Neural cell (in vitro differentiated cells): ENCODE data around the gene UVRAG. TPM values are rescaled to one million over a fixed set of nuclear protein-coding genes. Genes with fewer than 3 reads are reported as not detected.

ENCODE experiments used
- H2AFZ ChIP-seq: fragments of 200-600, 300-800 bp; sonication (generic), shearing (Covaris generic); 2 replicates; pipeline ENCODE4 v1.6.0; 2014; ENCODE audit warnings: low read depth, mild to moderate bottlenecking, antibody characterized with exemption, low read length, moderate library complexity
- H3F3A ChIP-seq: fragments of 200-600 bp; shearing (Covaris generic); 2 replicates; pipeline ENCODE4 v1.6.1; 2016; ENCODE audit warnings: mild to moderate bottlenecking, moderate library complexity, mixed read lengths, antibody characterized with exemption, low read length; ENCODE audit not compliant: insufficient read depth, poor library complexity, severe bottlenecking
- H3K27ac ChIP-seq: fragments of 200-600, 300-800 bp; sonication (generic), shearing (Covaris generic); 2 replicates; pipeline ENCODE4 v1.5.1; 2014; ENCODE audit warnings: mild to moderate bottlenecking, low read length, moderate library complexity
- H3K27me3 ChIP-seq: fragments of 300-800, 200-600 bp; sonication (generic), shearing (Covaris generic); 2 replicates; pipeline ENCODE4 v1.6.0; 2014; ENCODE audit warnings: mild to moderate bottlenecking, low read depth, low read length, moderate library complexity; ENCODE audit not compliant: insufficient read depth
- H3K36me3 ChIP-seq: fragments of 300-800, 200-600 bp; sonication (generic), shearing (Covaris generic); 2 replicates; pipeline ENCODE4 v1.5.1; 2014; ENCODE audit warnings: mild to moderate bottlenecking, antibody characterized with exemption, low read length, moderate library complexity; ENCODE audit not compliant: insufficient read depth
- H3K4me2 ChIP-seq: fragments of 300-800, 200-600 bp; sonication (generic), shearing (Covaris generic); 2 replicates; pipeline ENCODE4 v1.6.0; 2014; ENCODE audit warnings: mild to moderate bottlenecking, low read length
- H3K4me3 ChIP-seq: fragments of 300-800, 200-600 bp; sonication (generic), shearing (Covaris generic); 2 replicates; pipeline ENCODE4 v1.5.1; 2014; ENCODE audit warnings: mild to moderate bottlenecking, low read length, moderate library complexity
- H3K79me2 ChIP-seq: fragments of 200-600 bp; shearing (Covaris generic); replicated peaks from 2 replicates; pipeline ENCODE4 v1.6.0; 2014; ENCODE audit warnings: mild to moderate bottlenecking, low read length, moderate library complexity; ENCODE audit not compliant: insufficient read depth
- H3K9ac ChIP-seq: fragments of 300-800, 200-600 bp; sonication (generic), shearing (Covaris generic); 2 replicates; pipeline ENCODE4 v1.6.1; 2016; ENCODE audit warnings: mild to moderate bottlenecking, low read length, mixed read lengths
- H3K9me2 ChIP-seq: fragments of 200-600 bp; shearing (Covaris generic); 2 replicates; pipeline ENCODE4 v1.6.1; 2016; ENCODE audit warnings: mild to moderate bottlenecking, low read length, mixed read lengths; ENCODE audit not compliant: insufficient read depth
- H3K9me3 ChIP-seq: fragments of 200-600, 300-800 bp; sonication (generic), shearing (Covaris generic); 2 replicates; pipeline ENCODE4 v1.6.1; 2016; ENCODE audit warnings: mild to moderate bottlenecking, mixed run types, low read length, moderate library complexity, mixed read lengths
- H4K20me1 ChIP-seq: fragments of 200-600 bp; shearing (Covaris generic); 2 replicates; pipeline ENCODE4 v1.6.1; 2016; ENCODE audit warnings: mild to moderate bottlenecking, mixed run types; ENCODE audit not compliant: insufficient read depth
- CTCF ChIP-seq: fragments of 450-650 bp; IDR thresholded peaks from 2 replicates; pipeline ENCODE4 v1.5.1; 2014; ENCODE audit warnings: antibody characterized with exemption, mild to moderate bottlenecking, moderate library complexity; ENCODE audit not compliant: poor library complexity, severe bottlenecking
- EP300 ChIP-seq: fragments of 450-650 bp; conservative IDR thresholded peaks from 2 replicates; pipeline ENCODE4 v1.6.1; 2014; ENCODE audit warnings: antibody characterized with exemption, mild to moderate bottlenecking, moderate library complexity; ENCODE audit not compliant: poor library complexity, severe bottlenecking
- EZH2 ChIP-seq: fragments of 200-600, 300-800 bp; shearing (Covaris generic), sonication (generic); IDR thresholded peaks from 2 replicates; pipeline ENCODE4 v1.6.1; 2014; ENCODE audit warnings: antibody characterized with exemption, low read length, borderline replicate concordance, mild to moderate bottlenecking; ENCODE audit not compliant: insufficient read depth, poor library complexity, severe bottlenecking
- MXI1 ChIP-seq: fragments of 450-650 bp; conservative IDR thresholded peaks from 2 replicates; pipeline ENCODE4 v1.6.1; 2014; ENCODE audit warnings: antibody characterized with exemption, mild to moderate bottlenecking; ENCODE audit not compliant: poor library complexity, severe bottlenecking
- POLR2AphosphoS5 ChIP-seq: IDR thresholded peaks from 2 replicates; pipeline ENCODE4 v1.6.1; 2012
- RAD21 ChIP-seq: fragments of 450-650 bp; conservative IDR thresholded peaks from 2 replicates; pipeline ENCODE4 v1.6.1; 2014; ENCODE audit warnings: antibody characterized with exemption, mild to moderate bottlenecking, moderate library complexity
- REST ChIP-seq: IDR thresholded peaks from 2 replicates; pipeline ENCODE4 v1.6.1; 2012; ENCODE audit warnings: borderline replicate concordance
- SMC3 ChIP-seq: fragments of 450-650 bp; conservative IDR thresholded peaks from 2 replicates; pipeline ENCODE4 v1.6.1; 2014; ENCODE audit warnings: antibody characterized with exemption, mild to moderate bottlenecking, moderate library complexity; ENCODE audit not compliant: poor library complexity
- TAF1 ChIP-seq: IDR thresholded peaks from 2 replicates; pipeline ENCODE4 v1.6.1; 2012; ENCODE audit warnings: low read depth
- polyA plus RNA-seq: library from polyadenylated mRNA; depleted of rRNA; stranded (reverse); fragments of >200 nt; gene quantifications from 2 replicates; pipeline ENCODE4 v1.2.3, GENCODE V29; 2014

UVRAG gene
- polyA plus RNA-seq, 1 donor from 2014 or later = 31.6 TPM

DNA sequence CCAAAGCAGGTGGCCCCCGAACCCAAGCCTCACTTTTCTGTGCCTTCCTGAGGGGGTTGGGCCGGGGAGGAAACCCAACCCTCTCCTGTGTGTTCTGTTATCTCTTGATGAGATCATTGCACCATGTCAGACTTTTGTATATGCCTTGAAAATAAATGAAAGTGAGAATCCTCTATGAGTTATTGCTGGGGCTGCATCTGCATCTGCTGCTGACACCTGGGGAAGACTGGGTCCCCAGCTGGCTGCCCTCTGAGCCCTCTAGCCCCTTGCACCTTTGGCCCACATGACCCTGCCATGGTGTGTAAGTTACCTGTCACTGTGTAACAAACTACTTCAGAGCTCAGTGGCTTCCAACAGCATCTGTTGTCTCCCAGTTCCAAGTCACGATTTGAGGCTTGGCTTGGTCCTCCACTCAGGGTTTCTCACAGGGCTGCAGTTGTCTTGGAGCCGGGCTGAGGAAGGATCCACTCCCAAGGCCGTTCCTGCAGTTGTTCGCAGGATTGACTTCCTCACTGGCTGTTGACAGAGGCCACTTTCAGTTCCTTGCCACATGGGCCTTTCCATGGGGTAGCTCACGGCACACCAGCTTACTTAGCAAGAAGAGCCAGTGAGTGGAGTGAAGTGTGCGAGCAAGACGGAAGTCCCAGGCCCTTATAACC is 13.5 kb upstream of the UVRAG start:
- no peak overlapping the region for H3K4me2 ChIP-seq
- no peak for TF ChIP-seq EP300
- no peak for TF ChIP-seq RAD21
- no peak for TF ChIP-seq POLR2AphosphoS5
- TF ChIP-seq TAF1 = no peak
- TF ChIP-seq SMC3 = no peak
- H3K27ac ChIP-seq = no peak overlapping the region
- no peaks in the 10 kb centered on the region for H3K79me2 ChIP-seq
- H3K4me3 ChIP-seq = no peak overlapping the region
- no peaks in the 10 kb centered on the region for H3K9me3 ChIP-seq
- H2AFZ ChIP-seq = no peak overlapping the region
- no peaks in the 10 kb centered on the region for H3K36me3 ChIP-seq
- no peak overlapping the region for H3K9ac ChIP-seq
- no peaks in the 10 kb centered on the region for H3K27me3 ChIP-seq
- H4K20me1 ChIP-seq = no peaks in the 10 kb centered on the region
- no peaks in the 10 kb centered on the region for H3K9me2 ChIP-seq
- no peaks in the 10 kb centered on the region for H3F3A ChIP-seq

DNA sequence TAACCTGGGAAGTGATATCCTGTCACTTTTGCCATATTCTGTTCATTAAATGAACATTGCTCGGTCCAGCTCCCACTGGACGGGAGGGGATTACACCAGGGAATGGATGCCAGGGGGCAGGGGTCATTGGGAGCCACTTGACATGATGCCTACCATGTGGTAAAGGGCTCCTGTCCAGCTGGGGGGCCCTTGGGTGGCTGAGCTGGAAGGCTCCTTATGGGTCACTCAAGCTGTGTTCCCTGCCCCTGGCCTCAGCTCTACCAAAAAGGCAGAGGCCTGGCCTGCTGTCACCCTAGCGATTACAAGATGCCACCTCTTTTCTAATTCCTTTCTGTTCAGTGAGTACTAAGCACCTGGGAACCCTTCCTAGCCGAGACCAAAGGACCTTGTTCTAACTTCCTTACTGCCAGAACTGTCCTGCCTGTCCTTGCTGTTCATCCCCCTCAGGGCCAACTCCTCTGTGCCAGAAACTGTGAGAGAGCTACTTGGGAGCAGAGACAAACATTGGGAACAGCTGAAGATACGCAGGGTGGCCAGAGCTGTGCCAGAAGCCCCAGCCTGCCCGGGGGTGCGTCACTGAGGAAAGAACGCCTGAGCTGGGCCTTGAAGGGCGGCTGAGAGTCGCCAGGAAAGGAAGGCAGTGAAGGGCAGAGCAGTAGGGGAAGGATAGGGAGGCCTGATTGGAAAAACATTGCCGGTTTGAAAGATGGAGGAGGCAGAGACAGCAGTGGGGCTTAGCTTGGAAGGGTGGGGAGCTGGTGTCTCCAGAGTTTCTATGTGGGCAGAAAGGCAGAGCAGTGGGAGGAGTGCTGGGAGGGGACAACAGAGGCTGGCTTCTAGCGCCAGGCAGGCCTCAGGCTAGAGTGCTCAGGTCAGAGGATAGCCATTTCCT is 12.7 kb upstream of the UVRAG start:
- no peaks in the 10 kb centered on the region for H3K36me3 ChIP-seq
- TF ChIP-seq REST = no peak
- no peak for TF ChIP-seq RAD21
- TF ChIP-seq EP300 = no peak
- no peak for TF ChIP-seq CTCF
- no peak for TF ChIP-seq MXI1
- no peak for TF ChIP-seq POLR2AphosphoS5
- no peak for TF ChIP-seq SMC3
- no peak for TF ChIP-seq TAF1
- no peak for TF ChIP-seq EZH2
- no peaks in the 10 kb centered on the region for H3K79me2 ChIP-seq
- no peaks in the 10 kb centered on the region for H3F3A ChIP-seq
- H3K9ac ChIP-seq = no peak overlapping the region
- no peak overlapping the region for H2AFZ ChIP-seq
- H3K27ac ChIP-seq = no peak overlapping the region
- H3K4me2 ChIP-seq = no peak overlapping the region
- no peaks in the 10 kb centered on the region for H4K20me1 ChIP-seq
- H3K4me3 ChIP-seq = no peak overlapping the region
- no peaks in the 10 kb centered on the region for H3K27me3 ChIP-seq
- no peaks in the 10 kb centered on the region for H3K9me3 ChIP-seq
- no peaks in the 10 kb centered on the region for H3K9me2 ChIP-seq
